Calu3 (cell line): ENCODE results near the gene CCDC198. TPM values are rescaled to one million over a fixed set of nuclear protein-coding genes. Genes with fewer than 3 reads are reported as not detected.

ENCODE experiments used
- Bru-seq: library from RNA; stranded (reverse); fragments of 400-500 nt; gene quantifications from one replicate; lab custom pipeline; 2021; lab: Mats Ljungman, UMichigan
- BruChase-seq, 2 experiments: library from RNA; stranded (reverse); fragments of 400-500 nt; gene quantifications; one replicate each; lab custom pipeline; 2021; lab: Mats Ljungman, UMichigan
- BruUV-seq: library from RNA; stranded (reverse); fragments of 400-500 nt; replicated peaks from 2 replicates; lab custom pipeline; 2021; lab: Mats Ljungman, UMichigan
- CTCF ChIA-PET: fragments of 300-600 bp; sonication (Branson Sonifier 250); formaldehyde crosslinking; loops from one replicate; lab custom pipeline; 2022; ENCODE audit warnings: antibody characterized with exemption; lab: Charles Lee
- DNase-seq: peaks from one replicate; pipeline ENCODE4 v3.0.0; 2022
- H3K27ac Mint-ChIP-seq: one replicate; pipeline ENCODE4 v1.8.0; 2022; ENCODE audit warnings: mixed read lengths; ENCODE audit not compliant: unreplicated experiment
- H3K27me3 Mint-ChIP-seq: one replicate; pipeline ENCODE4 v1.8.0; 2022; ENCODE audit warnings: mixed read lengths; ENCODE audit not compliant: unreplicated experiment
- H3K36me3 Mint-ChIP-seq: one replicate; pipeline ENCODE4 v1.8.0; 2022; ENCODE audit warnings: mild to moderate bottlenecking, moderate library complexity, mixed read lengths; ENCODE audit not compliant: insufficient read depth, unreplicated experiment
- H3K4me1 Mint-ChIP-seq: one replicate; pipeline ENCODE4 v1.8.0; 2022; ENCODE audit warnings: mild to moderate bottlenecking, low read depth, mixed read lengths; ENCODE audit not compliant: unreplicated experiment
- H3K4me3 Mint-ChIP-seq: one replicate; pipeline ENCODE4 v1.8.0; 2022; ENCODE audit warnings: mild to moderate bottlenecking, low read depth, moderate library complexity, mixed read lengths; ENCODE audit not compliant: unreplicated experiment
- H3K9me3 Mint-ChIP-seq: one replicate; pipeline ENCODE4 v1.8.0; 2022; ENCODE audit warnings: low read depth, mixed read lengths; ENCODE audit not compliant: unreplicated experiment
- CTCF ChIP-seq: fragments of 200-600 bp; IDR thresholded peaks from one replicate; pipeline ENCODE4 v1.8.0; 2022; ENCODE audit warnings: antibody characterized with exemption; ENCODE audit not compliant: unreplicated experiment
- intact Hi-C: fragments of 100-400 bp; cut with micrococcal nuclease; formaldehyde crosslinking; loops from one replicate; pipeline ENCODE4 v1.10.0; 2022; ENCODE audit not compliant: unreplicated experiment
- long read RNA-seq: library from polyadenylated mRNA; stranded (forward); transcript quantifications from one replicate; pipeline ENCODE4 v2.0.0, GENCODE V29; 2022
- total RNA-seq: library from RNA; stranded (reverse); gene quantifications from 2 replicates; pipeline ENCODE4 v1.2.3, GENCODE V29; 2022

The CCDC198 gene
- total RNA-seq, result 58.7 and 81.3 TPM in 2 replicates
- Bru-seq, nascent RNA, result percentile 90 among the genes with signal in this experiment
- percentile 95 among the genes with signal in this experiment for BruChase-seq, experiment 1, labeled RNA remaining after a 6-hour chase
- BruChase-seq, experiment 2, labeled RNA remaining after a 2-hour chase, result percentile 96 among the genes with signal in this experiment
- long read RNA-seq, partial matches to known transcripts, result 3 of 25 reads
- long read RNA-seq, other reads (novel, unspliced or antisense), result 15 of 25 reads

- Mint-ChIP-seq H3K36me3 (peaks cover 21% of the 10 kb centered on the region), H3K27ac (peak within 1 kb of the TSS; percentile 97), H3K4me3 (peak within 1 kb of the TSS; percentile 82), H3K9me3 (no peaks in the 10 kb centered on the region), H3K27me3 (no peaks in the 10 kb centered on the region), H3K4me1 (peaks cover 16% of the 10 kb centered on the region)
- CTCF ChIA-PET, result interaction anchor here (0.7 to 1.8 kb wide), 4 partner anchors 18 to 575 kb away, joined by 3 to 5 read pairs (median 4); no protein-coding TSS in a partner anchor
- no peak for TF ChIP-seq CTCF
- peak; percentile 71 for DNase-seq
- BruUV-seq, result TSS peak; percentile 80
- intact Hi-C loops, result loop anchor here (2.0 to 5.0 kb wide), 2 partner anchors 43 to 254 kb away; no protein-coding TSS in a partner anchor
Observed at GRCh38 chr14:57493467-57494181, at the start of gene CCDC198. CCDC198 (minus strand) TSS chr14:57493857; CDS start chr14:57493715, 142 bp downstream.

- DNase-seq, result peak; percentile 28
- no peak overlapping the region for H3K27ac Mint-ChIP-seq
- CTCF ChIA-PET, result no interaction called here
- no peaks in the 10 kb centered on the region for H3K27me3 Mint-ChIP-seq
- no TSS peak for BruUV-seq
- H3K9me3 Mint-ChIP-seq, result no peaks in the 10 kb centered on the region
- H3K4me1 Mint-ChIP-seq, result no peaks in the 10 kb centered on the region
- intact Hi-C loops, result loop anchor here (1.0 to 5.0 kb wide), 4 partner anchors 42 to 540 kb away; no protein-coding TSS in a partner anchor
- TF ChIP-seq CTCF, result peak; percentile 57
- H3K4me3 Mint-ChIP-seq, result no peak overlapping the region
- no peaks in the 10 kb centered on the region for H3K36me3 Mint-ChIP-seq
Observed at GRCh38 chr14:57533214-57533613, 39.6 kb upstream of the CCDC198 start.

GRCh38 chr14:57530571-57530970 lies 36.9 kb upstream of the CCDC198 start:
- no peak for TF ChIP-seq CTCF
- CTCF ChIA-PET, result no interaction called here
- Mint-ChIP-seq H3K4me1 (no peaks in the 10 kb centered on the region), H3K4me3 (no peak overlapping the region), H3K36me3 (no peaks in the 10 kb centered on the region), H3K9me3 (no peaks in the 10 kb centered on the region), H3K27ac (no peak overlapping the region), H3K27me3 (no peaks in the 10 kb centered on the region)
- intact Hi-C loops, result loop anchor here (5.0 kb wide), 1 partner anchor 342 kb away; no protein-coding TSS in a partner anchor
- BruUV-seq, result no TSS peak
- no peak for DNase-seq

- TF ChIP-seq CTCF, result no peak
- no peaks in the 10 kb centered on the region for H3K36me3 Mint-ChIP-seq
- no peaks in the 10 kb centered on the region for H3K27me3 Mint-ChIP-seq
- CTCF ChIA-PET, result interaction anchor here (0.7 kb wide), 1 partner anchor 448 kb away, joined by 3 read pairs; no protein-coding TSS in a partner anchor
- no peak overlapping the region for H3K27ac Mint-ChIP-seq
- no peaks in the 10 kb centered on the region for H3K9me3 Mint-ChIP-seq
- DNase-seq, result no peak
- no TSS peak for BruUV-seq
- intact Hi-C loops, result no loop called here
- H3K4me3 Mint-ChIP-seq, result no peak overlapping the region
- no peaks in the 10 kb centered on the region for H3K4me1 Mint-ChIP-seq
Observed at GRCh38 chr14:57526942-57527341, 33.3 kb upstream of the CCDC198 start.
